SU-DHL-6 (cell line): Measurements from ENCODE around the gene TPPP3.

Experiments used
- EZH2phosphoT487 ChIP-seq: fragments of 200-600 bp; sonication (generic), shearing (Covaris generic); conservative IDR thresholded peaks from 2 replicates; pipeline ENCODE4 v1.6.1; 2018; ENCODE audit warnings: mild to moderate bottlenecking, antibody characterized with exemption, low read length, moderate library complexity, mixed read lengths
- TF ChIP-seq, protein P1 (sequence below): fragments of 200-600 bp; sonication (generic); IDR thresholded peaks from one replicate; pipeline ENCODE4 v1.5.1; 2017; ENCODE audit warnings: antibody characterized with exemption, mild to moderate bottlenecking, low read length, moderate library complexity; ENCODE audit not compliant: insufficient read depth, poor library complexity, severe bottlenecking

DNA sequence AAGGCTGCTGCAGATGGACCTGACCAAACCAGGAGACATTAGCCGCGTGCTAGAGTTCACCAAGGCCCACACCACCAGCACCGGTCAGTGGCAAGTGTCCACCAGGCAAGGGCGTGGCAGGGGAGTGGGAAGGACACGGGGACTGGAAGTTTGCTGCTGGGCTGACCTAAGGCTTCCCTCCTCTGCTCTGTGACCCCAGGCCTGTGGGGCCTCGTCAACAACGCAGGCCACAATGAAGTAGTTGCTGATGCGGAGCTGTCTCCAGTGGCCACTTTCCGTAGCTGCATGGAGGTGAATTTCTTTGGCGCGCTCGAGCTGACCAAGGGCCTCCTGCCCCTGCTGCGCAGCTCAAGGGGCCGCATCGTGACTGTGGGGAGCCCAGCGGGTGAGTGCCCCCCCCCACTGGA is 42.5 kb upstream of the TPPP3 start:
- TF ChIP-seq, protein P1, sequence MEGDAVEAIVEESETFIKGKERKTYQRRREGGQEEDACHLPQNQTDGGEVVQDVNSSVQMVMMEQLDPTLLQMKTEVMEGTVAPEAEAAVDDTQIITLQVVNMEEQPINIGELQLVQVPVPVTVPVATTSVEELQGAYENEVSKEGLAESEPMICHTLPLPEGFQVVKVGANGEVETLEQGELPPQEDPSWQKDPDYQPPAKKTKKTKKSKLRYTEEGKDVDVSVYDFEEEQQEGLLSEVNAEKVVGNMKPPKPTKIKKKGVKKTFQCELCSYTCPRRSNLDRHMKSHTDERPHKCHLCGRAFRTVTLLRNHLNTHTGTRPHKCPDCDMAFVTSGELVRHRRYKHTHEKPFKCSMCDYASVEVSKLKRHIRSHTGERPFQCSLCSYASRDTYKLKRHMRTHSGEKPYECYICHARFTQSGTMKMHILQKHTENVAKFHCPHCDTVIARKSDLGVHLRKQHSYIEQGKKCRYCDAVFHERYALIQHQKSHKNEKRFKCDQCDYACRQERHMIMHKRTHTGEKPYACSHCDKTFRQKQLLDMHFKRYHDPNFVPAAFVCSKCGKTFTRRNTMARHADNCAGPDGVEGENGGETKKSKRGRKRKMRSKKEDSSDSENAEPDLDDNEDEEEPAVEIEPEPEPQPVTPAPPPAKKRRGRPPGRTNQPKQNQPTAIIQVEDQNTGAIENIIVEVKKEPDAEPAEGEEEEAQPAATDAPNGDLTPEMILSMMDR: no peak
- no peak for TF ChIP-seq EZH2phosphoT487
